Upper lobe of left lung (tissue), 4 donors: Measurements from ENCODE around the gene RHEB.

ENCODE experiments used
- POLR2A ChIP-seq, 4 donors: fragments of 450-650 bp; IDR thresholded peaks; one replicate each; pipeline ENCODE4 v1.5.1; 2016 to 2017; ENCODE audit warnings: antibody characterized with exemption in 4 of 4, mild to moderate bottlenecking in 2 of 4
- TF ChIP-seq, protein P1 (sequence below), 6 experiments: fragments of 450-650 bp in 4 of 6; fragments of 200-600 bp in 2 of 6; sonication (generic) in 2 of 6; IDR thresholded peaks; one replicate each; pipeline ENCODE4 v1.5.1; 2016 to 2019; ENCODE audit warnings: antibody characterized with exemption in 6 of 6

DNA sequence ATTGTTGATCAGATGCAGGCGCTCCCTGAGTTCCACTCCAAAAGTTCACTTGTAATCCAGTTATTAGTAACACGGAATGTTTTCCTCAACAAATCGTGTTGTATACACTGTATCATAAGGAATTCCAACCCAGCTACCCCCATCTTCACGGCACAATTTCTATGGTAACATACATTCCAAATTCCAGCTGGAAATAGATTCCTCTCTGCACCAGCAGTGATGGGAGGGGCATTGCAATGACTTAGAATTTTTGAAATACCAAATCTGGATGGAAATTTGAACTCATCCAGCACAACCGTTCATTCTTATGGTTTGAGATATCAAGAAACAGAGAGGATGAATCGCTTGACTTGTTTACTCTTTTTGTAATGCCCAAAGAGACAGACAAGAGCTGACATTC, 38.9 kb upstream of the RHEB start:
- no peak for TF ChIP-seq POLR2A (IDR thresholded peaks at IDR 0.05)
- TF ChIP-seq, protein P1, sequence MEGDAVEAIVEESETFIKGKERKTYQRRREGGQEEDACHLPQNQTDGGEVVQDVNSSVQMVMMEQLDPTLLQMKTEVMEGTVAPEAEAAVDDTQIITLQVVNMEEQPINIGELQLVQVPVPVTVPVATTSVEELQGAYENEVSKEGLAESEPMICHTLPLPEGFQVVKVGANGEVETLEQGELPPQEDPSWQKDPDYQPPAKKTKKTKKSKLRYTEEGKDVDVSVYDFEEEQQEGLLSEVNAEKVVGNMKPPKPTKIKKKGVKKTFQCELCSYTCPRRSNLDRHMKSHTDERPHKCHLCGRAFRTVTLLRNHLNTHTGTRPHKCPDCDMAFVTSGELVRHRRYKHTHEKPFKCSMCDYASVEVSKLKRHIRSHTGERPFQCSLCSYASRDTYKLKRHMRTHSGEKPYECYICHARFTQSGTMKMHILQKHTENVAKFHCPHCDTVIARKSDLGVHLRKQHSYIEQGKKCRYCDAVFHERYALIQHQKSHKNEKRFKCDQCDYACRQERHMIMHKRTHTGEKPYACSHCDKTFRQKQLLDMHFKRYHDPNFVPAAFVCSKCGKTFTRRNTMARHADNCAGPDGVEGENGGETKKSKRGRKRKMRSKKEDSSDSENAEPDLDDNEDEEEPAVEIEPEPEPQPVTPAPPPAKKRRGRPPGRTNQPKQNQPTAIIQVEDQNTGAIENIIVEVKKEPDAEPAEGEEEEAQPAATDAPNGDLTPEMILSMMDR (IDR thresholded peaks at IDR 0.05): no peak
